OCI-LY3 (cell line): ENCODE measurements around the gene PARD3B.

Experiments used
- CTCF ChIP-seq: fragments of 200-600, 300-600 bp; sonication (generic); IDR thresholded peaks from 2 replicates; pipeline ENCODE4 v1.5.1; 2014; ENCODE audit warnings: antibody characterized with exemption, low read length, low read depth
- EZH2phosphoT487 ChIP-seq: fragments of 200-600 bp; shearing (Covaris generic); IDR thresholded peaks from 2 replicates; pipeline ENCODE4 v1.6.1; 2018; ENCODE audit warnings: antibody characterized with exemption, mixed run types, low read depth

GRCh38 chr2:204931562-204931961 lies 386.3 kb downstream of the PARD3B start:
- TF ChIP-seq CTCF: no peak
- no peak for TF ChIP-seq EZH2phosphoT487
